ENCODE data around the gene SLC9A7.

GRCh38 chrX:46737462-46737861 is 21.5 kb downstream of the SLC9A7 start:
- TF ChIP-seq FOS (IDR thresholded peaks at IDR 0.05; ENCODE audit: borderline replicate concordance, insufficient read depth, low read length) (no peak), CTCF (IDR thresholded peaks at IDR 0.05; ENCODE audit: extremely low read depth in 1 of 2, insufficient read depth in 1 of 2, low read depth in 1 of 2, low read length in 2 of 2) (no peak), POLR2A (IDR thresholded peaks at IDR 0.05; ENCODE audit: low read depth, low read length) (no peak)
- TF ChIP-seq, protein P1, sequence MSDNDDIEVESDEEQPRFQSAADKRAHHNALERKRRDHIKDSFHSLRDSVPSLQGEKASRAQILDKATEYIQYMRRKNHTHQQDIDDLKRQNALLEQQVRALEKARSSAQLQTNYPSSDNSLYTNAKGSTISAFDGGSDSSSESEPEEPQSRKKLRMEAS (IDR thresholded peaks at IDR 0.05; ENCODE audit: insufficient read depth, insufficient read length) = no peak
